ENCODE measurements around the gene CRTC3.

CRTC3 gene

GRCh38 chr15:90529011-90529370 is 732 bp upstream of the CRTC3 start:
- DNase-seq (ENCODE audit: extremely low spot score), result no peak
- ChIA-PET CTCF (interaction anchor here (0.7 kb wide), 1 partner anchor 9 kb away, joined by 4 read pairs; no protein-coding TSS in a partner anchor), POLR2A (interaction anchor here (0.6 to 1.0 kb wide), 5 partner anchors 9 to 41 kb away, joined by 3 to 5 read pairs (median 4); no protein-coding TSS in a partner anchor)
- TF ChIP-seq NFRKB (IDR thresholded peaks at IDR 0.05) (no peak), CTBP1 (IDR thresholded peaks at IDR 0.05; ENCODE audit: borderline replicate concordance) (no peak), L3MBTL2 (conservative IDR thresholded peaks at IDR 0.05) (no peak), TARDBP (IDR thresholded peaks at IDR 0.05) (no peak), ZNF384 (IDR thresholded peaks at IDR 0.05) (no peak), ELF4 (IDR thresholded peaks at IDR 0.05) (no peak), SP1 (IDR thresholded peaks at IDR 0.05) (no peak), BHLHE40 (IDR thresholded peaks at IDR 0.05; ENCODE audit: borderline replicate concordance) (no peak), HDGF (IDR thresholded peaks at IDR 0.05; ENCODE audit: borderline replicate concordance) (no peak), ARNT (IDR thresholded peaks at IDR 0.05) (no peak), LEF1 (IDR thresholded peaks at IDR 0.05; ENCODE audit: borderline replicate concordance) (no peak), FOXA1 (IDR thresholded peaks at IDR 0.05) (no peak), FOXK2 (IDR thresholded peaks at IDR 0.05) (no peak)

DNA sequence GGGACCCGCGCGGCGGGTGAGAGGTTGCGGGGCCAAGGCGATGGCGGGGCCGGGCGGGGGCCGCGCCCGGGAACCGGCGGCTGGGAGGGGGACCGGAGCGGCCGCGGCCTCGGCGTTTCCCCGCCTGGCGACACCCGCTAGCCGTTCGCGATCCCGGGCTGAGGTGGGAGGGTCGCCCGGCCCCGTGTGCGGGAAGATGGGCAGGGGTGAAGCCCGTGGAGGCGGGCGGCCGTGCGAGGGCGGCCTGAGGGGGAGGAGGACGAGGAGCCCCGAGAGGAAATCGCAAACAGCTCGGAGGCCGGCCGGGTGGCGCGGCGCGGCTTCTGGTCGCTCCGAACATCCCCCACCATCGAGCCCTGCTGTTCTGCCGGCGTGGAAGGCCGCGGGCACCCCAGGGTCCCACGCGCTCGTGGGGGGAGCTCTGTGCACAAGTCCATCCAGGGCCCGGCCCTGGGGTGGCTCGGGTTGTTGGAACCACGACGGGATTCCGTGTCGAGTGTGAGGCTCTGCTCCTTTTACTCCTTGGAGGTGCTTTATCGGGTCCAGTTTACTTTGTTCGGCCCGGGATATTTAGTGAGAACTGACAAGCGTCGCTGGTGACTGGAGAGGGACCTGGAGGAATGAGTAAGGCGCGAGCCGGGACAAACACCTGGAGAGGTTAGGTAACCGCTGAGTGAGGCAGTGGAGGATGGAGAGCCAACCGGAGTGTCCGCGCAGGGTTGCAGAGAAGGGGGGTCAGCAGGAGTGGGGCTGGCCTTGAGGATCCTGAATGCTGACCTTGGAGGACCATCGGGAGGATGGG is 728 bp downstream of the CRTC3 start:
- peak; percentile 59 for DNase-seq (ENCODE audit: extremely low spot score)
- CTCF ChIA-PET, result interaction anchor here (0.5 to 1.2 kb wide), 5 partner anchors 48 to 1035 kb away, joined by 3 to 4 read pairs (median 3); no protein-coding TSS in a partner anchor
- POLR2A ChIA-PET, result interaction anchor here (0.6 to 1.7 kb wide), 3 partner anchors 9 to 203 kb away, joined by 4 to 16 read pairs (median 5); no protein-coding TSS in a partner anchor
- TF ChIP-seq FOXA1 (IDR thresholded peaks at IDR 0.05), result no peak
- TF ChIP-seq BHLHE40 (IDR thresholded peaks at IDR 0.05; ENCODE audit: borderline replicate concordance), result no peak
- 0 out of 2 replicates have a peak, but pooled peaks have one; percentile 17 for TF ChIP-seq L3MBTL2 (conservative IDR thresholded peaks at IDR 0.05)

DNA sequence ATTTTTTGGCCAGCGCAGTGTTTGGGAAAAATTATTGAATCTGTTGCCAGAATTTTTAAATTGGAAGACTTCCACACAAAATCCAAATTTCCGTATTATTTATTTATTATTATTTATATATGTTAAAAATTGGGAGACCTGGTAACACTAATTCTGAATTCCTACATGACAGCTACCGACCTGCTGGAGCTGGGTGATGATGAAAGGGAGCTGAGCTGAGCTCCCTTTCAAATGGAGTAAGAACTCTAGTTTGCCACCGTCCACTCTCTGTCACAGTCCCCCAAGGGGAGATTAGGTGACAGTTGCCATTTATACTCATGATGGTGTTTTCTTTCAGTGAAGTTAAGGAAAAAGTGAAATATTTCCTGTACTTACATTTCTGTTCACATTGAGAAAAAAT is 1.4 kb downstream of the CRTC3 start:
- CTCF ChIA-PET, result interaction anchor here (0.5 to 1.2 kb wide), 5 partner anchors 49 to 1036 kb away, joined by 3 to 4 read pairs (median 3); no protein-coding TSS in a partner anchor
- no peak for DNase-seq (ENCODE audit: extremely low spot score)
- POLR2A ChIA-PET, result interaction anchor here (0.6 to 1.7 kb wide), 3 partner anchors 8 to 203 kb away, joined by 4 to 16 read pairs (median 5); no protein-coding TSS in a partner anchor
- TF ChIP-seq SP1 (IDR thresholded peaks at IDR 0.05), result no peak
- TF ChIP-seq TARDBP (IDR thresholded peaks at IDR 0.05), result no peak
- no peak for TF ChIP-seq SUZ12 (IDR thresholded peaks at IDR 0.05)

GRCh38 chr15:90535254-90535653 is 5.5 kb downstream of the CRTC3 start:
- ChIA-PET CTCF (no interaction called here), POLR2A (no interaction called here)
- DNase-seq (ENCODE audit: extremely low spot score), result no peak
- TF ChIP-seq FOXA1 (IDR thresholded peaks at IDR 0.05) (no peak), L3MBTL2 (conservative IDR thresholded peaks at IDR 0.05) (no peak), HDGF (IDR thresholded peaks at IDR 0.05; ENCODE audit: borderline replicate concordance) (no peak)

DNA sequence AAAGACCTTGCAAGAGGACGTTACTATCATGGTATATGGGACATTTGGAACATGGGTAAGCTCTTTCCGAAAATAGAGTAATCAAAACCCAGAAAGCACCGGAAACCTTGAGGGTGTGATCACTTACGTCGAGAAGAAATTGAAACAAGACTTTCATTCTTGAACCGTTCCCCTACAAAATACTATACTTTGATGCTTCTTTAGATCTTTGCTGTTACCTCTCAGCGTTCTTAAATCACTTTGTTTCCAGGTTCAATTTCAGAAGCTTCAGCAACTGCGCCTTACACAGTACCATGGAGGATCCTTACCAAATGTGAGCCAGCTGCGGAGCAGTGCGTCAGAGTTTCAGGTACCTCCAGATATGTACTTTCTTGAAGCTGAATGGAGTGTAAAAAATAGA is 10.1 kb downstream of the CRTC3 start:
- TF ChIP-seq FOXM1 (IDR thresholded peaks at IDR 0.05; ENCODE audit: borderline replicate concordance) (no peak), NFRKB (IDR thresholded peaks at IDR 0.05) (no peak), CTBP1 (IDR thresholded peaks at IDR 0.05; ENCODE audit: borderline replicate concordance) (no peak), FOXK2 (IDR thresholded peaks at IDR 0.05) (no peak), LEF1 (IDR thresholded peaks at IDR 0.05; ENCODE audit: borderline replicate concordance) (no peak)
- TF ChIP-seq, protein P1, sequence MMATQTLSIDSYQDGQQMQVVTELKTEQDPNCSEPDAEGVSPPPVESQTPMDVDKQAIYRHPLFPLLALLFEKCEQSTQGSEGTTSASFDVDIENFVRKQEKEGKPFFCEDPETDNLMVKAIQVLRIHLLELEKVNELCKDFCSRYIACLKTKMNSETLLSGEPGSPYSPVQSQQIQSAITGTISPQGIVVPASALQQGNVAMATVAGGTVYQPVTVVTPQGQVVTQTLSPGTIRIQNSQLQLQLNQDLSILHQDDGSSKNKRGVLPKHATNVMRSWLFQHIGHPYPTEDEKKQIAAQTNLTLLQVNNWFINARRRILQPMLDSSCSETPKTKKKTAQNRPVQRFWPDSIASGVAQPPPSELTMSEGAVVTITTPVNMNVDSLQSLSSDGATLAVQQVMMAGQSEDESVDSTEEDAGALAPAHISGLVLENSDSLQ (IDR thresholded peaks at IDR 0.05), result no peak
- DNase-seq (ENCODE audit: extremely low spot score), result no peak
- POLR2A ChIA-PET, result interaction anchor here (0.6 to 2.2 kb wide), 2 partner anchors 9 to 208 kb away, joined by 3 to 16 read pairs; no protein-coding TSS in a partner anchor
- CTCF ChIA-PET, result no interaction called here

DNA sequence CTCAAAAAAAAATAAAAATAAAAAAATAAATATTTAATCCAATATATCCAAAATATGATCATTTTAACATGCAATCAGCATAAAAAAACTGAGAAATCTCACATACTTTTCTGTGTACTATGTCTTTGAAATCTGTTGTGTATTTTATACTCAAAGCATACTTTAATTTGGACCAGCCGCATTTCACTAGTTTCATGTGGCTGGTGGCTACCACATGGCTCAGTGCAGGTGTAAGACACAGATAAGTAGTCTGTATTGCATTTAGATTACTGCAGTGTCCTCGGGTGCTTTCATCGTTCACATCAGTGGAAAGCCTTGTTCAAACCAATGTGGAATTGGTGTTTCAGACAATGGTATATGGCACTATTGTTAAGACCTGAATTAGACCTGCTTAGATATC is 11.0 kb downstream of the CRTC3 start:
- ChIA-PET POLR2A (no interaction called here), CTCF (no interaction called here)
- DNase-seq (ENCODE audit: extremely low spot score), result no peak
- TF ChIP-seq SUZ12 (IDR thresholded peaks at IDR 0.05), result no peak
- no peak for TF ChIP-seq SP1 (IDR thresholded peaks at IDR 0.05)
- no peak for TF ChIP-seq TARDBP (IDR thresholded peaks at IDR 0.05)
- no peak for TF ChIP-seq CTBP1 (IDR thresholded peaks at IDR 0.05; ENCODE audit: borderline replicate concordance)
- no peak for TF ChIP-seq BHLHE40 (IDR thresholded peaks at IDR 0.05; ENCODE audit: borderline replicate concordance)
- TF ChIP-seq NFRKB (IDR thresholded peaks at IDR 0.05), result no peak
- no peak for TF ChIP-seq L3MBTL2 (conservative IDR thresholded peaks at IDR 0.05)
- TF ChIP-seq, protein P1 (IDR thresholded peaks at IDR 0.05), result no peak
- TF ChIP-seq FOXK2 (IDR thresholded peaks at IDR 0.05), result no peak
- TF ChIP-seq FOXM1 (IDR thresholded peaks at IDR 0.05; ENCODE audit: borderline replicate concordance), result no peak
- no peak for TF ChIP-seq HDGF (IDR thresholded peaks at IDR 0.05; ENCODE audit: borderline replicate concordance)
- no peak for TF ChIP-seq ZNF384 (IDR thresholded peaks at IDR 0.05)
- no peak for TF ChIP-seq LEF1 (IDR thresholded peaks at IDR 0.05; ENCODE audit: borderline replicate concordance)
- no peak for TF ChIP-seq ARNT (IDR thresholded peaks at IDR 0.05)
- TF ChIP-seq FOXA1 (IDR thresholded peaks at IDR 0.05), result no peak
- no peak for TF ChIP-seq ELF4 (IDR thresholded peaks at IDR 0.05)

GRCh38 chr15:90545095-90545494 is 15.4 kb downstream of the CRTC3 start:
- POLR2A ChIA-PET, result no interaction called here
- CTCF ChIA-PET, result no interaction called here
- TF ChIP-seq ARNT (IDR thresholded peaks at IDR 0.05) (no peak), TARDBP (IDR thresholded peaks at IDR 0.05) (no peak), HDGF (IDR thresholded peaks at IDR 0.05; ENCODE audit: borderline replicate concordance) (no peak), NFRKB (IDR thresholded peaks at IDR 0.05) (no peak), SUZ12 (IDR thresholded peaks at IDR 0.05) (no peak), SP1 (IDR thresholded peaks at IDR 0.05) (no peak), FOXK2 (IDR thresholded peaks at IDR 0.05) (no peak), L3MBTL2 (conservative IDR thresholded peaks at IDR 0.05) (no peak)
- DNase-seq (ENCODE audit: extremely low spot score), result no peak
